ENCODE measurements around the gene ATF6. TPM values are rescaled to one million over a fixed set of nuclear protein-coding genes. Genes with fewer than 3 reads are reported as not detected.

The ATF6 gene
- total and polyA plus RNA-seq, 9 of the 15 experiments (the other 6 are each of a cell fraction or from before 2014, with no cell fraction given), result 11.7 to 32.4 (median 20.4) TPM

- TF ChIP-seq FOXP4 (CRISPR knock-in tag; IDR thresholded peaks at IDR 0.05; ENCODE audit: borderline replicate concordance) (0 out of 2 replicates have a peak, but pooled peaks have one; percentile 15), EP400 (IDR thresholded peaks at IDR 0.05) (peak; percentile 94), FOXM1 (IDR thresholded peaks at IDR 0.05; ENCODE audit: low read depth) (no peak), FOXM1 (CRISPR knock-in tag; IDR thresholded peaks at IDR 0.05; ENCODE audit: low read depth) (peak; percentile 78; the same call in 1 of the 2 replicates), KLF13 (tag; IDR thresholded peaks at IDR 0.05; ENCODE audit: borderline replicate concordance, low read depth) (no peak), HOXB6 (CRISPR knock-in tag; IDR thresholded peaks at IDR 0.05; ENCODE audit: borderline replicate concordance) (no peak), TBP (optimal IDR thresholded peaks at IDR 0.05; ENCODE audit: low read depth, low read length) (peak; percentile 62), LEF1 (IDR thresholded peaks at IDR 0.05) (0 out of 2 replicates have a peak, but pooled peaks have one; percentile 12), PHF21A (IDR thresholded peaks at IDR 0.05; ENCODE audit: borderline replicate concordance, low read depth) (peak; percentile 49; the same call in 1 of the 2 replicates), SRF (CRISPR knock-in tag; IDR thresholded peaks at IDR 0.05) (0 out of 4 replicates have a peak, but pooled peaks of 1 of the 2 experiments have one; percentile 24), GTF2E2 (tag; IDR thresholded peaks at IDR 0.05) (peak; percentile 86; the same call in 1 of the 2 replicates), ATF2 (CRISPR knock-in tag; IDR thresholded peaks at IDR 0.05) (no peak), ZBTB12 (CRISPR knock-in tag; IDR thresholded peaks at IDR 0.05) (no peak), FOSL1 (tag; conservative IDR thresholded peaks at IDR 0.05) (0 out of 2 replicates have a peak, but pooled peaks have one; percentile 10), KLF16 (IDR thresholded peaks at IDR 0.05) (0 out of 2 replicates have a peak, but pooled peaks have one; percentile 19), ZNF280B (CRISPR knock-in tag; IDR thresholded peaks at IDR 0.05) (no peak), DLX4 (CRISPR knock-in tag; IDR thresholded peaks at IDR 0.05) (no peak), TRIM25 (IDR thresholded peaks at IDR 0.05; ENCODE audit: borderline replicate concordance) (no peak)
Observed at GRCh38 chr1:161749509-161750407, 16.4 kb upstream of the ATF6 start, which contains the start of gene DUSP12 (continued).
